GM18951 (cell line): ENCODE measurements around the gene CISTR.
A peak's percentile ranks its signal among the peaks of the same experiment; 100 is the strongest.
"Not testable (repeated sequence)": the region's sequence is repeated elsewhere in the genome, so short reads cannot be mapped to it uniquely, and the experiment has no call there.

ENCODE experiments used
- POLR2A ChIP-seq: IDR thresholded peaks from 4 replicates; pipeline ENCODE4 v1.6.1; 2011; ENCODE audit warnings: mild to moderate bottlenecking; ENCODE audit not compliant: insufficient read length, insufficient read depth; ENCODE audit errors: extremely low read depth
- in situ Hi-C: fragments of 300-500 bp; cut with MboI; formaldehyde crosslinking; loops from one replicate; pipeline ENCODE4 v1.12.0; 2022; ENCODE audit warnings: low sequenced_read_pairs, mixed read lengths, inconsistent platforms; ENCODE audit not compliant: unreplicated experiment

The CISTR gene

GRCh38 chr12:53751336-53752191 is at the start of gene CISTR:
CISTR (minus strand) TSS chr12:53751979.
- TF ChIP-seq POLR2A: peak; percentile 28
- in situ Hi-C loops: no loop called here

GRCh38 chr12:53798575-53798974 is 46.8 kb upstream of the CISTR start:
- TF ChIP-seq POLR2A: no peak
- in situ Hi-C loops: no loop called here

- TF ChIP-seq POLR2A: no peak
- in situ Hi-C loops: no loop called here
These were observed 44.1 kb upstream of the CISTR start for GRCh38 chr12:53795927-53796326.

- in situ Hi-C loops: no loop called here
- TF ChIP-seq POLR2A: no peak
These were observed 41.4 kb upstream of the CISTR start for GRCh38 chr12:53793221-53793620.

GRCh38 chr12:53791735-53792326 is 40.1 kb upstream of the CISTR start:
- in situ Hi-C loops: no loop called here

GRCh38 chr12:53789570-53789969 is 37.8 kb upstream of the CISTR start:
- no peak for TF ChIP-seq POLR2A
- in situ Hi-C loops: no loop called here

More at GRCh38 chr12:53791735-53792326, 40.1 kb upstream of the CISTR start:
- TF ChIP-seq POLR2A: no peak

GRCh38 chr12:53788892-53789291 is 37.1 kb upstream of the CISTR start:
- no peak for TF ChIP-seq POLR2A
- in situ Hi-C loops: no loop called here

- in situ Hi-C loops: no loop called here
- no peak for TF ChIP-seq POLR2A
These were observed 34.6 kb upstream of the CISTR start for GRCh38 chr12:53786411-53786810.

- TF ChIP-seq POLR2A: no peak
- in situ Hi-C loops: no loop called here
These were observed 33.4 kb upstream of the CISTR start for GRCh38 chr12:53785161-53785560.

GRCh38 chr12:53782093-53782703 is 30.4 kb upstream of the CISTR start:
- TF ChIP-seq POLR2A: no peak
- in situ Hi-C loops: no loop called here

GRCh38 chr12:53781228-53781801 is 29.5 kb upstream of the CISTR start:
- TF ChIP-seq POLR2A: no peak
- in situ Hi-C loops: no loop called here

GRCh38 chr12:53780323-53780722 is 28.5 kb upstream of the CISTR start:
- in situ Hi-C loops: no loop called here
- TF ChIP-seq POLR2A: no peak

- in situ Hi-C loops: not testable (repeated sequence)
These were observed 27.9 kb upstream of the CISTR start for GRCh38 chr12:53779679-53780078.
